ENCODE results near the gene CDK5RAP2.

DNA sequence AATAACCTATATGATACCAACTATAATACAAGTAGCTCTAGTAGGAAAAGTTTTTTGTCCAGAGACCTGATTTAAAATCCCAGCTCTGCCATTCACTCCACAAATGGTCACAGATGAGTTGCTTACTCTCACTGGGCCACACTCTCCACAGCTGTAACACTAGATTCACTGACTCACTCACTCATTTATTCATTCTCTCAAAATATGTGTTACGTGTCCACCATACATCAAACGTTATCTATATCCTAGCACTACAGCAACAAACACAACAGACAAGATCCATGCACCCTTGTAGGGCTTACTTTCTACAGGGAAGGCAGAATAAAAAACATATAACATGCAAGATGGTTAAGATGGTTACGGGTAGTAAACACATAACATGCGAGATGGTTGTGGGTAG is 146.3 kb downstream of the CDK5RAP2 start:
- TF ChIP-seq FOXM1 (IDR thresholded peaks at IDR 0.05; ENCODE audit: borderline replicate concordance, low read depth) (no peak), EP300 (IDR thresholded peaks at IDR 0.05; ENCODE audit: borderline replicate concordance) (no peak), YY1 (IDR thresholded peaks at IDR 0.05; ENCODE audit: low read depth) (no peak), TAF1 (IDR thresholded peaks at IDR 0.05; ENCODE audit: low read depth) (no peak), RAD21 (IDR thresholded peaks at IDR 0.05; ENCODE audit: low read depth) (no peak), TEAD4 (IDR thresholded peaks at IDR 0.05) (no peak), CEBPB (IDR thresholded peaks at IDR 0.05) (no peak), TCF12 (IDR thresholded peaks at IDR 0.05; ENCODE audit: low read depth) (no peak)
- TF ChIP-seq, protein P1, sequence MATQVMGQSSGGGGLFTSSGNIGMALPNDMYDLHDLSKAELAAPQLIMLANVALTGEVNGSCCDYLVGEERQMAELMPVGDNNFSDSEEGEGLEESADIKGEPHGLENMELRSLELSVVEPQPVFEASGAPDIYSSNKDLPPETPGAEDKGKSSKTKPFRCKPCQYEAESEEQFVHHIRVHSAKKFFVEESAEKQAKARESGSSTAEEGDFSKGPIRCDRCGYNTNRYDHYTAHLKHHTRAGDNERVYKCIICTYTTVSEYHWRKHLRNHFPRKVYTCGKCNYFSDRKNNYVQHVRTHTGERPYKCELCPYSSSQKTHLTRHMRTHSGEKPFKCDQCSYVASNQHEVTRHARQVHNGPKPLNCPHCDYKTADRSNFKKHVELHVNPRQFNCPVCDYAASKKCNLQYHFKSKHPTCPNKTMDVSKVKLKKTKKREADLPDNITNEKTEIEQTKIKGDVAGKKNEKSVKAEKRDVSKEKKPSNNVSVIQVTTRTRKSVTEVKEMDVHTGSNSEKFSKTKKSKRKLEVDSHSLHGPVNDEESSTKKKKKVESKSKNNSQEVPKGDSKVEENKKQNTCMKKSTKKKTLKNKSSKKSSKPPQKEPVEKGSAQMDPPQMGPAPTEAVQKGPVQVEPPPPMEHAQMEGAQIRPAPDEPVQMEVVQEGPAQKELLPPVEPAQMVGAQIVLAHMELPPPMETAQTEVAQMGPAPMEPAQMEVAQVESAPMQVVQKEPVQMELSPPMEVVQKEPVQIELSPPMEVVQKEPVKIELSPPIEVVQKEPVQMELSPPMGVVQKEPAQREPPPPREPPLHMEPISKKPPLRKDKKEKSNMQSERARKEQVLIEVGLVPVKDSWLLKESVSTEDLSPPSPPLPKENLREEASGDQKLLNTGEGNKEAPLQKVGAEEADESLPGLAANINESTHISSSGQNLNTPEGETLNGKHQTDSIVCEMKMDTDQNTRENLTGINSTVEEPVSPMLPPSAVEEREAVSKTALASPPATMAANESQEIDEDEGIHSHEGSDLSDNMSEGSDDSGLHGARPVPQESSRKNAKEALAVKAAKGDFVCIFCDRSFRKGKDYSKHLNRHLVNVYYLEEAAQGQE (IDR thresholded peaks at IDR 0.05; ENCODE audit: low read depth), result no peak
- TF ChIP-seq, protein P2, sequence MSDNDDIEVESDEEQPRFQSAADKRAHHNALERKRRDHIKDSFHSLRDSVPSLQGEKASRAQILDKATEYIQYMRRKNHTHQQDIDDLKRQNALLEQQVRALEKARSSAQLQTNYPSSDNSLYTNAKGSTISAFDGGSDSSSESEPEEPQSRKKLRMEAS (IDR thresholded peaks at IDR 0.05), result no peak
